GM12878 (cell line): ENCODE results near the gene HIVEP2. TPM values are rescaled to one million over a fixed set of nuclear protein-coding genes. Genes with fewer than 3 reads are reported as not detected.
A peak's percentile ranks its signal among the peaks of the same experiment; 100 is the strongest.

Experiments used
- ASH2L ChIP-seq: fragments of 300-600, 200-600 bp; sonication (generic); IDR thresholded peaks from 2 replicates; pipeline ENCODE4 v1.6.1; 2017; ENCODE audit warnings: low read depth, mild to moderate bottlenecking, borderline replicate concordance
- CHD1 ChIP-seq: IDR thresholded peaks from 2 replicates; pipeline ENCODE4 v1.6.1; 2012; ENCODE audit warnings: low read depth, low read length, improper control_type of control experiment
- ESRRA ChIP-seq: IDR thresholded peaks from 2 replicates; pipeline ENCODE4 v1.6.1; 2012; ENCODE audit warnings: mild to moderate bottlenecking, low read length, improper control_type of control experiment
- GABPA ChIP-seq: IDR thresholded peaks from 2 replicates; pipeline ENCODE4 v1.6.1; 2014; ENCODE audit warnings: antibody characterized with exemption, low read depth, mild to moderate bottlenecking, inconsistent platforms
- IRF4 ChIP-seq: IDR thresholded peaks from 2 replicates; pipeline ENCODE4 v1.6.1; 2011; ENCODE audit warnings: low read depth, low read length
- MTA2 ChIP-seq: fragments of 450-650 bp; IDR thresholded peaks from 2 replicates; pipeline ENCODE4 v1.6.1; 2016; ENCODE audit warnings: low read depth, mild to moderate bottlenecking, moderate library complexity
- MXI1 ChIP-seq: fragments of 150-350 bp; IDR thresholded peaks from 2 replicates; pipeline ENCODE4 v1.6.1; 2011; ENCODE audit warnings: low read depth, mild to moderate bottlenecking, inconsistent platforms, low read length, improper control_type of control experiment
- NFYB ChIP-seq: IDR thresholded peaks from 2 replicates; pipeline ENCODE4 v1.6.1; 2011; ENCODE audit warnings: low read depth, mild to moderate bottlenecking, low read length, improper control_type of control experiment, moderate library complexity; ENCODE audit not compliant: insufficient read depth
- NKRF ChIP-seq: fragments of 450-650 bp; conservative IDR thresholded peaks from 2 replicates; pipeline ENCODE4 v1.6.1; 2017; ENCODE audit warnings: mild to moderate bottlenecking, moderate library complexity
- PML ChIP-seq: IDR thresholded peaks from 2 replicates; pipeline ENCODE4 v1.6.1; 2012; ENCODE audit warnings: low read length, inconsistent platforms
- POLR2AphosphoS2 ChIP-seq: IDR thresholded peaks from 2 replicates; pipeline ENCODE4 v1.6.1; 2011; ENCODE audit warnings: low read depth, mild to moderate bottlenecking, low read length, improper control_type of control experiment, moderate library complexity
- SIX5 ChIP-seq: IDR thresholded peaks from 2 replicates; pipeline ENCODE4 v1.6.1; 2011; ENCODE audit warnings: mild to moderate bottlenecking, low read depth, low read length, moderate library complexity; ENCODE audit not compliant: severe bottlenecking
- SMC3 ChIP-seq: IDR thresholded peaks from 2 replicates; pipeline ENCODE4 v1.6.1; 2011; ENCODE audit warnings: low read length, improper control_type of control experiment, borderline replicate concordance
- TCF12 ChIP-seq: IDR thresholded peaks from 2 replicates; pipeline ENCODE4 v1.6.1; 2011; ENCODE audit warnings: low read depth, mild to moderate bottlenecking, low read length
- TCF7 ChIP-seq: IDR thresholded peaks from 2 replicates; pipeline ENCODE4 v1.6.1; 2014; ENCODE audit warnings: antibody characterized with exemption, borderline replicate concordance
- ZNF207 ChIP-seq: fragments of 450-650 bp; IDR thresholded peaks from 2 replicates; pipeline ENCODE4 v1.6.1; 2014; ENCODE audit warnings: antibody characterized with exemption, mild to moderate bottlenecking, borderline replicate concordance
- ZNF274 ChIP-seq: IDR thresholded peaks from one replicate; pipeline ENCODE4 v1.8.0; 2011; ENCODE audit not compliant: insufficient read length, insufficient read depth
- polyA plus RNA-seq, 11 experiments: library from polyadenylated mRNA; depleted of rRNA in 4 of 11; unstranded in 6 of 11; stranded (reverse) in 5 of 11; fragments of >200 nt; fragmentation: Nextera tagmentation in 4 of 11; fragmentation: Illumina TruSeq in 1 of 11; extraction: Ambion mirVana in 4 of 11; extraction: Trizol in 1 of 11; gene quantifications; 1 replicate in 1 of 11; 2 replicates in 10 of 11; pipeline versions ENCODE4 v1.2.1 to v1.2.3, GENCODE V29; 2011 to 2016; ENCODE audit warnings: inconsistent platforms in 2 of 11, missing spikeins in 2 of 11, low read depth in 1 of 11
- total RNA-seq, 4 experiments: library from RNA; depleted of rRNA in 3 of 4; stranded (reverse); fragments of >200 nt in 3 of 4; fragmentation: Illumina TruSeq in 1 of 4; extraction: Trizol in 1 of 4; gene quantifications; 2 replicates each; pipeline versions ENCODE4 v1.2.1 to v1.2.3, GENCODE V29; 2013 to 2021
- TF ChIP-seq, protein P1 (sequence below): IDR thresholded peaks from 2 replicates; pipeline ENCODE4 v1.6.1; 2012; ENCODE audit warnings: improper control_type of control experiment, low read depth, low read length; ENCODE audit not compliant: insufficient replicate concordance
- TF ChIP-seq, protein P2 (sequence below): fragments of 450-650 bp; formaldehyde crosslinking; IDR thresholded peaks from 2 replicates; pipeline ENCODE4 v1.4.0; 2022; ENCODE audit warnings: mild to moderate bottlenecking, moderate library complexity

HIVEP2 gene
- total and polyA plus RNA-seq, 10 of the 15 experiments (the other 5 are each of a cell fraction or from before 2014, with no cell fraction given), result 1.2 to 15.7 (median 10.2) TPM

DNA sequence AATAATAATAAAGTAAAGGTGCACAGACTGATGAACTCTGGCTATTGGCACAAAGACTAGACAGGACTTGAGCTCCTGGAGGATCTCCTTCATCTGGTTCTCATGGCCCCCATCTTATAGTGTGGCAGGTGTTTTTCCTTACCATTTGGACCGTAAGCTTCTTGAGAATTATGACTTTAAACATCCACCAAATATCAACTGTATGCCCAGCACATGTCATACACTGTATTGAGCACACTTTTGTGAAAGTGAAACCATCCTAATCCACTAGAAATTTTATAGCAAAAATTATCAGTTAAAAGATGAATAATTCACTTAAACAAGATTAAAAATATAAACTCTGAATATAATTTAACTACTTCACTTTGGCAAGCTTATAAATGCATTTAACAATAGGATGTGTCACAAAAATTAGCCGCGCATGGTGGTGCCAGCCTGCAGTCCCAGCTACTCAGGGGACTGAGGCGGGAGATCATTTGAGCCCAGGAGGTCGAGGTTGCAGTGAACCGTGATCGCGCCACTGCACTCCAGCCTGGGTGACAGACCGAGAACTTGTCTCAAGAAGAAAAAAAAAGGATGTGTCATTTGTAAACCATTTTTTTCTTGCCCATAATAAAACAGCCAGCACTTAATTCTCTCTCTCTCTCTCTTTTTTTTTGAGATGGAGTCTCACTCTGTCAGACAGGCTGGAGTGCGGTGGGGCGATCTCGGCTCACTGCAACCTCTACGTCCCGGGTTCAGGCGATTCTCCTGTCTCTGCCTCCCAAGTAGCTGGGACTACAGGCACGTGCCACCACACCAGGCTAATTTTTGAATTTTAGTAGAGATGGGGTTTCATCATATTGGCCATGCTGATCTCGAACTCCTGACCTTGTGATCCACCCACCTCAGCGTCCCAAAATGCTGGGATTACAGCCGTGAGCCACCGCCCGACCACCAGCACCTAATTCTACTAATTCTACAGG, 9.1 kb downstream of the HIVEP2 start (continued):
- no peak for TF ChIP-seq NKRF
- no peak for TF ChIP-seq ASH2L
- no peak for TF ChIP-seq TCF12
- TF ChIP-seq IRF4, result peak; percentile 47; the same call in 1 of the 2 replicates
- no peak for TF ChIP-seq ZNF207
- no peak for TF ChIP-seq PML
- no peak for TF ChIP-seq SMC3
- no peak for TF ChIP-seq SIX5
- TF ChIP-seq, protein P1, sequence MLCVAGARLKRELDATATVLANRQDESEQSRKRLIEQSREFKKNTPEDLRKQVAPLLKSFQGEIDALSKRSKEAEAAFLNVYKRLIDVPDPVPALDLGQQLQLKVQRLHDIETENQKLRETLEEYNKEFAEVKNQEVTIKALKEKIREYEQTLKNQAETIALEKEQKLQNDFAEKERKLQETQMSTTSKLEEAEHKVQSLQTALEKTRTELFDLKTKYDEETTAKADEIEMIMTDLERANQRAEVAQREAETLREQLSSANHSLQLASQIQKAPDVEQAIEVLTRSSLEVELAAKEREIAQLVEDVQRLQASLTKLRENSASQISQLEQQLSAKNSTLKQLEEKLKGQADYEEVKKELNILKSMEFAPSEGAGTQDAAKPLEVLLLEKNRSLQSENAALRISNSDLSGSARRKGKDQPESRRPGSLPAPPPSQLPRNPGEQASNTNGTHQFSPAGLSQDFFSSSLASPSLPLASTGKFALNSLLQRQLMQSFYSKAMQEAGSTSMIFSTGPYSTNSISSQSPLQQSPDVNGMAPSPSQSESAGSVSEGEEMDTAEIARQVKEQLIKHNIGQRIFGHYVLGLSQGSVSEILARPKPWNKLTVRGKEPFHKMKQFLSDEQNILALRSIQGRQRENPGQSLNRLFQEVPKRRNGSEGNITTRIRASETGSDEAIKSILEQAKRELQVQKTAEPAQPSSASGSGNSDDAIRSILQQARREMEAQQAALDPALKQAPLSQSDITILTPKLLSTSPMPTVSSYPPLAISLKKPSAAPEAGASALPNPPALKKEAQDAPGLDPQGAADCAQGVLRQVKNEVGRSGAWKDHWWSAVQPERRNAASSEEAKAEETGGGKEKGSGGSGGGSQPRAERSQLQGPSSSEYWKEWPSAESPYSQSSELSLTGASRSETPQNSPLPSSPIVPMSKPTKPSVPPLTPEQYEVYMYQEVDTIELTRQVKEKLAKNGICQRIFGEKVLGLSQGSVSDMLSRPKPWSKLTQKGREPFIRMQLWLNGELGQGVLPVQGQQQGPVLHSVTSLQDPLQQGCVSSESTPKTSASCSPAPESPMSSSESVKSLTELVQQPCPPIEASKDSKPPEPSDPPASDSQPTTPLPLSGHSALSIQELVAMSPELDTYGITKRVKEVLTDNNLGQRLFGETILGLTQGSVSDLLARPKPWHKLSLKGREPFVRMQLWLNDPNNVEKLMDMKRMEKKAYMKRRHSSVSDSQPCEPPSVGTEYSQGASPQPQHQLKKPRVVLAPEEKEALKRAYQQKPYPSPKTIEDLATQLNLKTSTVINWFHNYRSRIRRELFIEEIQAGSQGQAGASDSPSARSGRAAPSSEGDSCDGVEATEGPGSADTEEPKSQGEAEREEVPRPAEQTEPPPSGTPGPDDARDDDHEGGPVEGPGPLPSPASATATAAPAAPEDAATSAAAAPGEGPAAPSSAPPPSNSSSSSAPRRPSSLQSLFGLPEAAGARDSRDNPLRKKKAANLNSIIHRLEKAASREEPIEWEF, result no peak
- TF ChIP-seq MXI1, result 0 out of 2 replicates have a peak, but pooled peaks have one; percentile 42
- TF ChIP-seq MTA2, result peak; percentile 52; the same call in 1 of the 2 replicates
- TF ChIP-seq, protein P2, sequence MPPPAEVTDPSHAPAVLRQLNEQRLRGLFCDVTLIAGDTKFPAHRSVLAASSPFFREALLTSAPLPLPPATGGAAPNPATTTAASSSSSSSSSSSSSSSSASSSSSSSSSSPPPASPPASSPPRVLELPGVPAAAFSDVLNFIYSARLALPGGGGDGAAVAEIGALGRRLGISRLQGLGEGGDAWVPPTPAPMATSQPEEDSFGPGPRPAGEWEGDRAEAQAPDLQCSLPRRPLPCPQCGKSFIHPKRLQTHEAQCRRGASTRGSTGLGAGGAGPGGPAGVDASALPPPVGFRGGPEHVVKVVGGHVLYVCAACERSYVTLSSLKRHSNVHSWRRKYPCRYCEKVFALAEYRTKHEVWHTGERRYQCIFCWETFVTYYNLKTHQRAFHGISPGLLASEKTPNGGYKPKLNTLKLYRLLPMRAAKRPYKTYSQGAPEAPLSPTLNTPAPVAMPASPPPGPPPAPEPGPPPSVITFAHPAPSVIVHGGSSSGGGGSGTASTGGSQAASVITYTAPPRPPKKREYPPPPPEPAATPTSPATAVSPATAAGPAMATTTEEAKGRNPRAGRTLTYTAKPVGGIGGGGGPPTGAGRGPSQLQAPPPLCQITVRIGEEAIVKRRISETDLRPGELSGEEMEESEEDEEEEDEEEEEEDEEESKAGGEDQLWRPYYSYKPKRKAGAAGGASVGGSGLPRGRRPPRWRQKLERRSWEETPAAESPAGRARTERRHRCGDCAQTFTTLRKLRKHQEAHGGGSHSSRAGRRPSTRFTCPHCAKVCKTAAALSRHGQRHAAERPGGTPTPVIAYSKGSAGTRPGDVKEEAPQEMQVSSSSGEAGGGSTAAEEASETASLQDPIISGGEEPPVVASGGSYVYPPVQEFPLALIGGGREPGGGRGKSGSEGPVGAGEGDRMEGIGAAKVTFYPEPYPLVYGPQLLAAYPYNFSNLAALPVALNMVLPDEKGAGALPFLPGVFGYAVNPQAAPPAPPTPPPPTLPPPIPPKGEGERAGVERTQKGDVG (CRISPR knock-in tag), result no peak
- no peak for TF ChIP-seq ZNF274
- no peak for TF ChIP-seq CHD1
- TF ChIP-seq POLR2AphosphoS2, result no peak
- TF ChIP-seq NFYB, result no peak
- 0 out of 2 replicates have a peak, but pooled peaks have one; percentile 18 for TF ChIP-seq TCF7
- no peak for TF ChIP-seq GABPA
- no peak for TF ChIP-seq ESRRA
